Fibroblast of lung (primary cell): ENCODE measurements around the gene DENND1A. TPM values are rescaled to one million over a fixed set of nuclear protein-coding genes. Genes with fewer than 3 reads are reported as not detected.

Source experiments
- DNase-seq, 2 donors: peaks; one replicate each; pipeline versions ENCODE4 v3.0.0 to v3.0.0-alpha.2; 2010; ENCODE audit warnings: low read depth in 2 of 2
- H2AFZ ChIP-seq: 2 replicates; pipeline ENCODE4 v1.5.1; 2012; ENCODE audit warnings: low read length, control low read depth, inconsistent platforms
- H3K27ac ChIP-seq: 2 replicates; pipeline ENCODE4 v1.5.1; 2011; ENCODE audit warnings: low read length, control low read depth; ENCODE audit not compliant: insufficient read depth
- H3K27me3 ChIP-seq: 2 replicates; pipeline ENCODE4 v1.5.1; 2011; ENCODE audit warnings: mild to moderate bottlenecking, low read length; ENCODE audit not compliant: control insufficient read depth, insufficient read depth
- H3K36me3 ChIP-seq: 2 replicates; pipeline ENCODE4 v1.5.1; 2011; ENCODE audit warnings: low read length; ENCODE audit not compliant: control insufficient read depth, insufficient read depth
- H3K4me1 ChIP-seq: 2 replicates; pipeline ENCODE4 v1.5.1; 2011; ENCODE audit warnings: low read length; ENCODE audit not compliant: control insufficient read depth, insufficient read depth; ENCODE audit errors: extremely low read depth
- H3K4me2 ChIP-seq: 2 replicates; pipeline ENCODE4 v1.5.1; 2011; ENCODE audit warnings: low read length, control low read depth; ENCODE audit not compliant: insufficient read depth; ENCODE audit errors: extremely low read depth
- H3K4me3 ChIP-seq, 4 experiments: fragments of 200-600 bp in 1 of 4; sonication (generic) in 1 of 4; replicated peaks in 1 of 4; 2 replicates each; pipeline ENCODE4 v1.5.1; 2011 to 2016; ENCODE audit warnings: low read length in 4 of 4, low read depth in 3 of 4, mild to moderate bottlenecking in 3 of 4, control low read depth in 2 of 4, inconsistent platforms in 1 of 4, mixed read lengths in 1 of 4; ENCODE audit not compliant: insufficient read depth in 1 of 4; ENCODE audit errors: control extremely low read depth in 1 of 4
- H3K79me2 ChIP-seq: 2 replicates; pipeline ENCODE4 v1.5.1; 2012; ENCODE audit warnings: mild to moderate bottlenecking, low read length, inconsistent platforms; ENCODE audit not compliant: control insufficient read depth, insufficient read depth
- H3K9ac ChIP-seq: 2 replicates; pipeline ENCODE4 v1.5.1; 2011; ENCODE audit warnings: mild to moderate bottlenecking, low read length, control low read depth; ENCODE audit not compliant: insufficient read depth
- H3K9me3 ChIP-seq: 2 replicates; pipeline ENCODE4 v1.5.1; 2012; ENCODE audit warnings: low read depth, low read length; ENCODE audit not compliant: control insufficient read depth, insufficient read depth
- H4K20me1 ChIP-seq: 2 replicates; pipeline ENCODE4 v1.5.1; 2011; ENCODE audit warnings: low read length; ENCODE audit not compliant: control insufficient read depth, insufficient read depth; ENCODE audit errors: extremely low read depth
- EZH2 ChIP-seq: IDR thresholded peaks from 2 replicates; pipeline ENCODE4 v1.5.1; 2012; ENCODE audit warnings: low read length, control low read depth, mild to moderate bottlenecking; ENCODE audit errors: missing control alignments
- polyA plus RNA-seq, 2 donors: library from polyadenylated mRNA; depleted of rRNA in 1 of 2; stranded (reverse) in 1 of 2; unstranded in 1 of 2; fragments of >200 nt; gene quantifications; 2 replicates each; pipeline ENCODE4 v1.2.1, GENCODE V29; 2011 to 2012; ENCODE audit warnings: missing spikeins in 1 of 2
- total RNA-seq: library from RNA; depleted of rRNA; stranded (reverse); fragments of >200 nt; gene quantifications from 2 replicates; pipeline ENCODE4 v1.2.1, GENCODE V29; 2014
- TF ChIP-seq, protein P1 (sequence below), 2 donors: IDR thresholded peaks in 1 of 2; conservative IDR thresholded peaks in 1 of 2; 1 replicate in 1 of 2; 2 replicates in 1 of 2; pipeline ENCODE4 v1.5.1; 2011 to 2012; ENCODE audit warnings: low read length in 2 of 2, control low read depth in 1 of 2, inconsistent platforms in 1 of 2, low read depth in 1 of 2, mild to moderate bottlenecking in 1 of 2

The DENND1A gene
- total and polyA plus RNA-seq, 2 donors (not counting 1 experiment from before 2014, with no cell fraction given), result 13.0 to 18.3 TPM

- Histone ChIP-seq H3K79me2 (no peaks in the 10 kb centered on the region), H3K4me3 (no peak overlapping the region), H4K20me1 (no peaks in the 10 kb centered on the region), H3K9ac (no peak overlapping the region), H2AFZ (no peak overlapping the region), H3K36me3 (no peaks in the 10 kb centered on the region), H3K27ac (no peak overlapping the region), H3K4me1 (no peaks in the 10 kb centered on the region), H3K9me3 (no peaks in the 10 kb centered on the region), H3K27me3 (no peaks in the 10 kb centered on the region), H3K4me2 (no peak overlapping the region)
- TF ChIP-seq EZH2, result no peak
- TF ChIP-seq, protein P1, sequence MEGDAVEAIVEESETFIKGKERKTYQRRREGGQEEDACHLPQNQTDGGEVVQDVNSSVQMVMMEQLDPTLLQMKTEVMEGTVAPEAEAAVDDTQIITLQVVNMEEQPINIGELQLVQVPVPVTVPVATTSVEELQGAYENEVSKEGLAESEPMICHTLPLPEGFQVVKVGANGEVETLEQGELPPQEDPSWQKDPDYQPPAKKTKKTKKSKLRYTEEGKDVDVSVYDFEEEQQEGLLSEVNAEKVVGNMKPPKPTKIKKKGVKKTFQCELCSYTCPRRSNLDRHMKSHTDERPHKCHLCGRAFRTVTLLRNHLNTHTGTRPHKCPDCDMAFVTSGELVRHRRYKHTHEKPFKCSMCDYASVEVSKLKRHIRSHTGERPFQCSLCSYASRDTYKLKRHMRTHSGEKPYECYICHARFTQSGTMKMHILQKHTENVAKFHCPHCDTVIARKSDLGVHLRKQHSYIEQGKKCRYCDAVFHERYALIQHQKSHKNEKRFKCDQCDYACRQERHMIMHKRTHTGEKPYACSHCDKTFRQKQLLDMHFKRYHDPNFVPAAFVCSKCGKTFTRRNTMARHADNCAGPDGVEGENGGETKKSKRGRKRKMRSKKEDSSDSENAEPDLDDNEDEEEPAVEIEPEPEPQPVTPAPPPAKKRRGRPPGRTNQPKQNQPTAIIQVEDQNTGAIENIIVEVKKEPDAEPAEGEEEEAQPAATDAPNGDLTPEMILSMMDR (conservative IDR thresholded peaks at IDR 0.05 in 1 of 2, IDR thresholded peaks at IDR 0.05 in 1 of 2; ENCODE audit: low read depth in 1 of 2, low read length in 2 of 2), result no peak
- peak; percentile 18 to 23 for DNase-seq
Measured at GRCh38 chr9:123406691-123407216, 523.2 kb downstream of the DENND1A start.

- Histone ChIP-seq H2AFZ (no peak overlapping the region), H3K36me3 (no peaks in the 10 kb centered on the region), H3K27me3 (no peaks in the 10 kb centered on the region), H4K20me1 (no peaks in the 10 kb centered on the region), H3K79me2 (no peaks in the 10 kb centered on the region), H3K4me1 (no peaks in the 10 kb centered on the region), H3K4me3 (no peak overlapping the region), H3K9ac (no peak overlapping the region), H3K9me3 (no peaks in the 10 kb centered on the region), H3K4me2 (no peak overlapping the region), H3K27ac (no peak overlapping the region)
- TF ChIP-seq, protein P1 (conservative IDR thresholded peaks at IDR 0.05 in 1 of 2, IDR thresholded peaks at IDR 0.05 in 1 of 2; ENCODE audit: low read depth in 1 of 2, low read length in 2 of 2), result no peak
- TF ChIP-seq EZH2, result no peak
- no peak for DNase-seq
Measured at GRCh38 chr9:123406016-123406415, 523.9 kb downstream of the DENND1A start.

GRCh38 chr9:123402981-123403509 lies 526.9 kb downstream of the DENND1A start:
- Histone ChIP-seq H3K4me3 (no peak overlapping the region), H3K36me3 (no peaks in the 10 kb centered on the region), H3K4me2 (no peak overlapping the region), H4K20me1 (no peaks in the 10 kb centered on the region), H3K9ac (no peak overlapping the region), H2AFZ (no peak overlapping the region), H3K27me3 (no peaks in the 10 kb centered on the region), H3K4me1 (peaks cover 2% of the 10 kb centered on the region), H3K79me2 (no peaks in the 10 kb centered on the region), H3K9me3 (no peaks in the 10 kb centered on the region), H3K27ac (no peak overlapping the region)
- no peak for DNase-seq
- TF ChIP-seq, protein P1 (conservative IDR thresholded peaks at IDR 0.05 in 1 of 2, IDR thresholded peaks at IDR 0.05 in 1 of 2; ENCODE audit: low read depth in 1 of 2, low read length in 2 of 2), result no peak
- TF ChIP-seq EZH2, result no peak
